Raji (cell line): ENCODE results near the gene ORC5.

Experiments used
- POLR2A ChIP-seq: IDR thresholded peaks from 2 replicates; pipeline ENCODE4 v1.6.1; 2011; ENCODE audit warnings: low read depth, low read length, control low read depth; ENCODE audit not compliant: insufficient read depth

Gene ORC5

GRCh38 chr7:104150470-104150869, 57.3 kb downstream of the ORC5 start:
- no peak for TF ChIP-seq POLR2A

DNA sequence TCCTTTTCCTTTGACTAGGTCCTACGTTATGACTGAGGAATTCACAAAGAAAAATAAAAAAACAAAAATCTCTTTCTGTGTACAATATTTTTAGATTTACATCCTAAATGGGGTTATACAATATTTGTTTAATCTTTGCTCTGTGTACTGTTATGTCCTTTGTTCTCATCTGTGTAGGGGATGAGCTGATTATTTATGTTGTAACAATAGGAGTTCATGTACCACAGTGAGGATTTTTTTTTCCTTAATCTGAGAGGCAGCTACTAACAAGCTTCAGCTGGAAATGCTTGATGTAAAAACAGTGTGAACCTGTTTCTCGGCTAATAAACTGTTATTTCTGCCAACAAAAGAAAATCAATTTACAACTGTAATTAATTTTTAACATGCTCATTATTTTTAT, 58.0 kb downstream of the ORC5 start:
- TF ChIP-seq POLR2A = no peak

GRCh38 chr7:104142147-104142546, 65.7 kb downstream of the ORC5 start:
- TF ChIP-seq POLR2A = no peak

GRCh38 chr7:104137971-104138370, 69.8 kb downstream of the ORC5 start:
- no peak for TF ChIP-seq POLR2A

- TF ChIP-seq POLR2A = no peak
These were observed 70.3 kb downstream of the ORC5 start for GRCh38 chr7:104137511-104137910.

DNA sequence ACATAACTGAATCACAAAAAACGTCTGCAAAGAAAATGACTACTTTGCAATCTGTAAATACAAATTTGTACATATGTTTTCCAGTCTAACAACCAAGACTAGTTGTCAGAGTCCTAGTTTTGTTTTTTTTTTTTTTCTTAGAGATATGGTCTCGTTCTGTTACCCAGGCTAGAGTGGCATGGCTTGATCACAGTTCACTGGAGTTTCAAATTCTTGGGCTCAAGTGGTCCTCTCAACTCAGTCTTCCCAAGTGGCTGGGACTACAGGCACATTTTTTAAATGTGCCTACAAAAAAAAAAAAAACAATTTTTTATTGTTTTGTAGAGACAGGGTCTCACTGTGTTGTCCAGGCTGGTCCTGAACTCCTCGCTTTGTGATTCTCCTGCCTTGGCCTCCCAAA, 70.8 kb downstream of the ORC5 start:
- no peak for TF ChIP-seq POLR2A

DNA sequence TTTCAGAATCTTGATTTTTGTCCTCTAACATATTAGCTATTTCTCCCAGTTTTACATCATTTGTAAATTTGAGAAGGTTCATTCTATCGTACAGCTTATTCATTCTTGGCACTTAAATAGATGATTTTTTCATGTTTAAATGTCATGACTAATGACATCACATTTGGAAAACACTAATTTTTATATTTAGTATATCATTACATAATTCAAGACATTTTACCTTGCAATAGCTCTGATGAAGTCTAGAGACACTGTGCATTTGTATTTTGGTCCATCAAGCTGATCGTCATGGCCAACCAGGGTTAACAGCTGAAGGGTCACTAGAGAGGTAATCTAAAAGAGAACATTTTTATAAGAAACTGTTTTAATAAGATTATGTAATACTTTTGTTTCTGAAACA, 71.3 kb downstream of the ORC5 start:
- TF ChIP-seq POLR2A = no peak

- TF ChIP-seq POLR2A = no peak
These were observed 71.9 kb downstream of the ORC5 start for GRCh38 chr7:104135760-104136558.

GRCh38 chr7:104133238-104133637, 74.6 kb downstream of the ORC5 start:
- TF ChIP-seq POLR2A = no peak

- no peak for TF ChIP-seq POLR2A
These were observed 77.1 kb downstream of the ORC5 start for GRCh38 chr7:104130726-104131125.

- TF ChIP-seq POLR2A = no peak
These were observed 80.6 kb downstream of the ORC5 start for GRCh38 chr7:104127204-104127603.

GRCh38 chr7:104126411-104126841, 81.4 kb downstream of the ORC5 start:
- TF ChIP-seq POLR2A = no peak

- no peak for TF ChIP-seq POLR2A
These were observed 82.8 kb downstream of the ORC5 start for GRCh38 chr7:104124893-104125477.

GRCh38 chr7:104124469-104124868, 83.3 kb downstream of the ORC5 start:
- TF ChIP-seq POLR2A = no peak

- no peak for TF ChIP-seq POLR2A
These were observed 84.0 kb downstream of the ORC5 start for GRCh38 chr7:104123786-104124185.

DNA sequence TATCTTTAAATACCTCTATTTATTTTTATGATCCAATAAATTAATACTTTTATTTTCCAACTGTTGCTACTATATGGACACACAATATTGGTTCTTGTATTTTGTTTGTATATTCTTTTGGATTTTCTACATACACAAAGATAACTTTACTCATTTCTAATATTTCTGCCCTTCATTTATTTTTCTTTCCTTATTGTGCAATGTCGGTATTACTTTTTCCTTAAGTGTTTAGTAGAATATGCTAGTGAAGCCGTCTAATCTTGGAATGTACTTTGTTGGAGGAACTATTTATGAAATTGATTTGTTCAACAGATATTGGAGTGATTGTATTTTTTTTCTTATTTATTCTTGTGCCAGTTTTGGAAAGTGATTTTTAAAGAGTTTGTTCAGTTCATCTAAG, 94.0 kb downstream of the ORC5 start:
- TF ChIP-seq POLR2A = no peak

- TF ChIP-seq POLR2A = no peak
These were observed 95.2 kb downstream of the ORC5 start for GRCh38 chr7:104112623-104113022.
